OCI-LY1 (cell line): ENCODE measurements around the gene PPP6R1.

Source experiments
- H2AFZ ChIP-seq: fragments of 200-600 bp; sonication (generic), shearing (Covaris generic); 2 replicates; pipeline ENCODE4 v1.6.0; 2014; ENCODE audit warnings: antibody characterized with exemption, mild to moderate bottlenecking, low read length
- H3F3A ChIP-seq: fragments of 200-600 bp; sonication (generic), shearing (Covaris generic); 2 replicates; pipeline ENCODE4 v1.6.0; 2014; ENCODE audit warnings: mild to moderate bottlenecking, antibody characterized with exemption, low read length, moderate library complexity; ENCODE audit not compliant: insufficient read depth
- H3K27ac ChIP-seq: fragments of 200-600 bp; sonication (generic); 2 replicates; pipeline ENCODE4 v1.5.1; 2014; ENCODE audit warnings: low read length, mixed run types, mild to moderate bottlenecking, low read depth; ENCODE audit not compliant: poor library complexity, severe bottlenecking
- H3K27me3 ChIP-seq: fragments of 200-600 bp; sonication (generic); 2 replicates; pipeline ENCODE4 v1.6.0; 2014; ENCODE audit warnings: antibody characterized with exemption, mild to moderate bottlenecking, low read length, moderate library complexity; ENCODE audit not compliant: insufficient read depth
- H3K36me3 ChIP-seq: fragments of 200-600 bp; sonication (generic); 2 replicates; pipeline ENCODE4 v1.6.1; 2014; ENCODE audit warnings: mild to moderate bottlenecking, antibody characterized with exemption, low read length, moderate library complexity, mixed read lengths; ENCODE audit not compliant: insufficient read depth
- H3K4me1 ChIP-seq: fragments of 200-600 bp; sonication (generic); 2 replicates; pipeline ENCODE4 v1.5.1; 2014; ENCODE audit warnings: mild to moderate bottlenecking, low read length, moderate library complexity; ENCODE audit not compliant: insufficient read depth, severe bottlenecking
- H3K4me2 ChIP-seq: fragments of 200-600 bp; sonication (generic), shearing (Covaris generic); 2 replicates; pipeline ENCODE4 v1.6.1; 2014; ENCODE audit warnings: low read length
- H3K4me3 ChIP-seq: fragments of 200-600 bp; sonication (generic); 2 replicates; pipeline ENCODE4 v1.5.1; 2014; ENCODE audit warnings: low read length, low read depth, mild to moderate bottlenecking, mixed read lengths; ENCODE audit not compliant: poor library complexity, severe bottlenecking
- H3K79me2 ChIP-seq: fragments of 200-600 bp; shearing (Covaris generic); 2 replicates; pipeline ENCODE4 v1.6.1; 2016; ENCODE audit warnings: mixed run types, low read length, mixed read lengths; ENCODE audit not compliant: insufficient read depth
- H3K9ac ChIP-seq: fragments of 200-600 bp; sonication (generic), shearing (Covaris generic); 2 replicates; pipeline ENCODE4 v1.6.1; 2014; ENCODE audit warnings: mild to moderate bottlenecking, low read length, mixed read lengths
- H3K9me2 ChIP-seq: fragments of 200-600 bp; sonication (generic), shearing (Covaris generic); 2 replicates; pipeline ENCODE4 v1.6.1; 2014; ENCODE audit warnings: low read depth, mild to moderate bottlenecking, low read length, mixed read lengths
- H3K9me3 ChIP-seq: fragments of 200-600 bp; shearing (Covaris generic); 2 replicates; pipeline ENCODE4 v1.6.1; 2014; ENCODE audit warnings: low read length, mixed read lengths
- H4K20me1 ChIP-seq: fragments of 200-600 bp; sonication (generic), shearing (Covaris generic); 2 replicates; pipeline ENCODE4 v1.6.0; 2016; ENCODE audit warnings: mild to moderate bottlenecking, low read length; ENCODE audit not compliant: insufficient read depth
- CTCF ChIP-seq: fragments of 200-600 bp; sonication (generic), shearing (Covaris generic); IDR thresholded peaks from 2 replicates; pipeline ENCODE4 v1.5.1; 2017; ENCODE audit warnings: mild to moderate bottlenecking, antibody characterized with exemption, low read length, moderate library complexity, mixed read lengths
- EZH2 ChIP-seq: fragments of 200-600 bp; sonication (generic), shearing (Covaris generic); IDR thresholded peaks from 2 replicates; pipeline ENCODE4 v1.8.0; 2017; ENCODE audit warnings: borderline replicate concordance, mixed run types, mild to moderate bottlenecking, antibody characterized with exemption, low read length, moderate library complexity, mixed read lengths

The PPP6R1 gene

GRCh38 chr19:55241143-55241934, 17.5 kb downstream of the PPP6R1 start:
- no peak overlapping the region for H3K4me2 ChIP-seq
- H3K9ac ChIP-seq = no peak overlapping the region
- no peak overlapping the region for H3K27ac ChIP-seq
- H3K79me2 ChIP-seq = no peaks in the 10 kb centered on the region
- TF ChIP-seq CTCF = no peak
- TF ChIP-seq EZH2 = no peak
- no peak overlapping the region for H3K4me3 ChIP-seq
- no peaks in the 10 kb centered on the region for H3F3A ChIP-seq
- no peaks in the 10 kb centered on the region for H3K27me3 ChIP-seq
- H3K4me1 ChIP-seq = no peaks in the 10 kb centered on the region
- no peaks in the 10 kb centered on the region for H3K9me2 ChIP-seq
- no peak overlapping the region for H2AFZ ChIP-seq
- H3K9me3 ChIP-seq = no peaks in the 10 kb centered on the region
- no peaks in the 10 kb centered on the region for H4K20me1 ChIP-seq
- H3K36me3 ChIP-seq = peaks cover 99% of the 10 kb centered on the region

- H3K36me3 ChIP-seq = peaks cover 98% of the 10 kb centered on the region
- no peak for TF ChIP-seq CTCF
- TF ChIP-seq EZH2 = no peak
- no peaks in the 10 kb centered on the region for H3K4me1 ChIP-seq
- H3K27me3 ChIP-seq = no peaks in the 10 kb centered on the region
- H4K20me1 ChIP-seq = no peaks in the 10 kb centered on the region
- no peak overlapping the region for H2AFZ ChIP-seq
- H3K4me2 ChIP-seq = no peak overlapping the region
- H3F3A ChIP-seq = no peaks in the 10 kb centered on the region
- no peak overlapping the region for H3K9ac ChIP-seq
- no peaks in the 10 kb centered on the region for H3K79me2 ChIP-seq
- no peaks in the 10 kb centered on the region for H3K9me2 ChIP-seq
- no peak overlapping the region for H3K4me3 ChIP-seq
- no peaks in the 10 kb centered on the region for H3K9me3 ChIP-seq
- H3K27ac ChIP-seq = no peak overlapping the region
Observed at GRCh38 chr19:55240713-55241020, 18.1 kb downstream of the PPP6R1 start.

DNA sequence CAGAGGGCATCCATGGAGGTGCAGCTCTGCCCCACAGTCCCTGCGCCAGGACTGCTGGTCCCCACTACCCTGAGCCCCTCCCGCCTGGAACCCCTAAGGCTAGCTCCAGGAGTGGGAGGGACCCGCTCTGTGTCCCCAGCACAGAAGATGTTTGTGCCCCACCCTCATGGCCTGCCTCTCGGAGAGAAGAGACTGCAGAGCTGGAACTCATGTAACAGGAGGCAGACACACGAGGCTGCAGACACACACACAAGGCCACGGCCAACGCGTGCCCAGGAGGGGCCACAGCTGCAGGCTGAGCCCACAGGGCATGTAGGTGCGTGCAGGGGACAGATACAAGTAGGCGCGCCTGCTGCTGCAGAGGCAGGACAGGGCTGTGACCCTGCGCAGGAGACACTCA, 19.8 kb downstream of the PPP6R1 start:
- no peaks in the 10 kb centered on the region for H4K20me1 ChIP-seq
- H3K4me3 ChIP-seq = no peak overlapping the region
- no peak overlapping the region for H2AFZ ChIP-seq
- H3K4me1 ChIP-seq = no peaks in the 10 kb centered on the region
- H3K9me2 ChIP-seq = no peaks in the 10 kb centered on the region
- H3K9ac ChIP-seq = no peak overlapping the region
- H3K36me3 ChIP-seq = peaks cover 96% of the 10 kb centered on the region
- H3K79me2 ChIP-seq = no peaks in the 10 kb centered on the region
- H3F3A ChIP-seq = no peaks in the 10 kb centered on the region; the same call in 1 of the 2 replicates
- no peak overlapping the region for H3K4me2 ChIP-seq
- H3K27ac ChIP-seq = no peak overlapping the region
- H3K27me3 ChIP-seq = no peaks in the 10 kb centered on the region
- no peaks in the 10 kb centered on the region for H3K9me3 ChIP-seq
- no peak for TF ChIP-seq CTCF
- TF ChIP-seq EZH2 = no peak
